ENCODE data around the gene RGS10. TPM values are rescaled to one million over a fixed set of nuclear protein-coding genes. Genes with fewer than 3 reads are reported as not detected.
A peak's percentile ranks its signal among the peaks of the same experiment; 100 is the strongest.

Gene RGS10
- total RNA-seq, 4 donors from 2014 or later = 3.9 to 63.5 (median 13.2) TPM

- no peak overlapping the region for H3K27ac ChIP-seq
- DNase-seq = no peak
- H3K4me1 ChIP-seq = no peaks in the 10 kb centered on the region
- TF ChIP-seq POLR2A (IDR thresholded peaks at IDR 0.05) (no peak), CTCF (IDR thresholded peaks at IDR 0.05) (no peak)
- H3K36me3 ChIP-seq = no peaks in the 10 kb centered on the region
- no peaks in the 10 kb centered on the region for H3K9me3 ChIP-seq
- no peak overlapping the region for H3K4me3 ChIP-seq
- H3K27me3 ChIP-seq = no peaks in the 10 kb centered on the region
Observed at GRCh38 chr10:119549247-119549999, 6.9 kb upstream of the RGS10 start.

GRCh38 chr10:119546009-119546408, 3.5 kb upstream of the RGS10 start:
- H3K36me3 ChIP-seq = no peaks in the 10 kb centered on the region
- H3K4me1 ChIP-seq = peaks cover 0 to 12% (median 0%) of the 10 kb centered on the region in 4 donors
- H3K27ac ChIP-seq = no peak overlapping the region
- no peak for DNase-seq
- H3K9me3 ChIP-seq = no peaks in the 10 kb centered on the region
- TF ChIP-seq POLR2A (IDR thresholded peaks at IDR 0.05) = no peak
- no peak for TF ChIP-seq CTCF (IDR thresholded peaks at IDR 0.05)
- H3K4me3 ChIP-seq = no peak overlapping the region
- H3K27me3 ChIP-seq = no peaks in the 10 kb centered on the region

- Histone ChIP-seq H3K9me3 (no peaks in the 10 kb centered on the region), H3K36me3 (no peaks in the 10 kb centered on the region), H3K27me3 (no peaks in the 10 kb centered on the region), H3K27ac (no peak overlapping the region), H3K4me3 (no peak overlapping the region), H3K4me1 (peaks cover 0 to 12% (median 0%) of the 10 kb centered on the region in 4 donors)
- no peak for TF ChIP-seq CTCF (IDR thresholded peaks at IDR 0.05)
- no peak for TF ChIP-seq POLR2A (IDR thresholded peaks at IDR 0.05)
- DNase-seq = no peak
Observed at GRCh38 chr10:119545310-119545709, 2.8 kb upstream of the RGS10 start.

DNA sequence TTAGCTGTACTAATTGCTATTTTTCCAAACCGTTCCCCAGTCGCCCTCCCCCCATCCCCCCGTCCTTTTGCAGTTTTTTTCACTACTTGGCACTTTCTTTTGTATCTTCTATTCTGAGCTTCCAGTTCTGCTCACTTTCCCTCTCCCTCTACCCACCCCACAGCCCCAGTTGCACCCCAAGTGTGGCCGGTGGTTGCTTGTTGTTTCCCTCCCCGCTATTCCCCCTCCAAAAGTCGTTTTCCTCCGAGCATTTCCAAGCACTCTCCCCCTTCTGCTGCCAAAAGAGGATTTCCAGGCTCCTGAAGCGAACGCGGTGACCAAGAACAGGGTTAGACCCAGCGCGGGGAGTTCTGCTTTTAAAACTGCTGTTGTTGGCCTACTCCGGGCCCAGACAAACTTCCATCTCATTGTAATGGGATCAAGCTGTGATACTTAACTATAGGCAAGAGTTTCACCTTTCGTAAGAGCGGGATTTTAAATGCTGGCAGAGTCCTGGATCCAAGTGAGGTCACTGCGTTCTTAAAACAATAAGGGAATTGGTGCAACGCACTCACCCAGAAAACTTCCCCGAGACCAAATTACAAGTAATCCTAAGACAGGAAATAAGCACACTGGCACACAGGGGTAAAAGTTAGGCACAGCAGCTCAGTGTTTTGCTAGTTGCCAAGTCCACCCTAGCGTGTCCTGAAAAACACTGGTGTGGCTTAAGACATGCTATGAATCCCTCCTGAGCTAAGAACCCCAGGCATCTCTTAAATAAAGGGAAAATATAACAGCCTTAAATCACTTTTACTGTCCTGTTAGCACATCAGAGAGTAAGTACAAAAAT, 1.5 kb upstream of the RGS10 start:
- Histone ChIP-seq H3K27me3 (no peaks in the 10 kb centered on the region), H3K9me3 (no peaks in the 10 kb centered on the region), H3K27ac (peak overlapping the region in 2 of 4 donors; percentile 39 to 93), H3K36me3 (no peaks in the 10 kb centered on the region), H3K4me1 (peaks cover 0 to 24% (median under 1%) of the 10 kb centered on the region in 4 donors), H3K4me3 (peak overlapping the region in 1 of 4 donors; percentile 70)
- DNase-seq = no peak
- no peak for TF ChIP-seq POLR2A (IDR thresholded peaks at IDR 0.05)
- TF ChIP-seq CTCF (IDR thresholded peaks at IDR 0.05) = no peak

- Histone ChIP-seq H3K27ac (peak overlapping the region; percentile 75 to 93 (median 82)), H3K36me3 (no peaks in the 10 kb centered on the region), H3K9me3 (no peaks in the 10 kb centered on the region), H3K4me1 (peaks cover 0 to 31% (median 5%) of the 10 kb centered on the region in 4 donors), H3K4me3 (peak overlapping the region; percentile 66 to 91 (median 71)), H3K27me3 (no peaks in the 10 kb centered on the region)
- peak; percentile 75 to 84 (median 80) for DNase-seq
- TF ChIP-seq CTCF (IDR thresholded peaks at IDR 0.05) = peak; percentile 24 to 80 (median 44)
- peak in 1 of 2 donors; percentile 1 for TF ChIP-seq POLR2A (IDR thresholded peaks at IDR 0.05)
Observed at GRCh38 chr10:119542988-119543813, 682 bp upstream of the RGS10 start.
